ENCODE data around the gene VIPR1.

DNA sequence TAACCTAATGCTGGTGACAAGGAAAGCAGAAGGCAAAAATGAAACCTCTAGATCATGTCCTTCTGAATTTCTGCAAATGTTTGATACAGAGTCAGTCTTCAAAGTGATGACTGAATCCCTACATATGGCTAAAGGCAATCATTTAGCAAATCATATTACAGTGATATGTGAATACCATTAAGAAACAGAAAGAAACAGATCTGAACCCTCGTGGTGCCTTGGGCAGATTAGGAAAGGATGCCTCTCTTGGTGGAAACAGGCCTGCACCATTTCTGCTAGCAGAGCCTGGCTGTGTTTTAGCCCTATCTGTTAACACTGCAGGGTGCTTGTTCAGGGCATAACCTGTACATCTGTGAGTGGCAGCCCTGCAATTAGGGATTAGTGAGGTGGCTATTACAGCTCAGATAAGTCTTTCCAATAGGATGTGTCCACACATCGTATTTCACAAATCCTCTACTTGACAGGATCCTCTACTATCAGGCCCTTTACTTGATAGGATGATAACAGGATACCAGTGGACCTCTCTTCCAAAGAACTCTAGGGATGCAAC lies 67.2 kb downstream of the VIPR1 start:
- no peak for TF ChIP-seq POLR2A (IDR thresholded peaks at IDR 0.05)
- TF ChIP-seq, protein P1, sequence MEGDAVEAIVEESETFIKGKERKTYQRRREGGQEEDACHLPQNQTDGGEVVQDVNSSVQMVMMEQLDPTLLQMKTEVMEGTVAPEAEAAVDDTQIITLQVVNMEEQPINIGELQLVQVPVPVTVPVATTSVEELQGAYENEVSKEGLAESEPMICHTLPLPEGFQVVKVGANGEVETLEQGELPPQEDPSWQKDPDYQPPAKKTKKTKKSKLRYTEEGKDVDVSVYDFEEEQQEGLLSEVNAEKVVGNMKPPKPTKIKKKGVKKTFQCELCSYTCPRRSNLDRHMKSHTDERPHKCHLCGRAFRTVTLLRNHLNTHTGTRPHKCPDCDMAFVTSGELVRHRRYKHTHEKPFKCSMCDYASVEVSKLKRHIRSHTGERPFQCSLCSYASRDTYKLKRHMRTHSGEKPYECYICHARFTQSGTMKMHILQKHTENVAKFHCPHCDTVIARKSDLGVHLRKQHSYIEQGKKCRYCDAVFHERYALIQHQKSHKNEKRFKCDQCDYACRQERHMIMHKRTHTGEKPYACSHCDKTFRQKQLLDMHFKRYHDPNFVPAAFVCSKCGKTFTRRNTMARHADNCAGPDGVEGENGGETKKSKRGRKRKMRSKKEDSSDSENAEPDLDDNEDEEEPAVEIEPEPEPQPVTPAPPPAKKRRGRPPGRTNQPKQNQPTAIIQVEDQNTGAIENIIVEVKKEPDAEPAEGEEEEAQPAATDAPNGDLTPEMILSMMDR (IDR thresholded peaks at IDR 0.05): no peak
